ENCODE results near the gene LILRA5. TPM values are rescaled to one million over a fixed set of nuclear protein-coding genes. Genes with fewer than 3 reads are reported as not detected.

The LILRA5 gene
- total RNA-seq, 2 donors from 2014 or later: 9.6 to 12.2 TPM

- DNase-seq (ENCODE audit: low spot score): no peak
- no peak overlapping the region for H3K27ac ChIP-seq
- no peaks in the 10 kb centered on the region for H3K4me1 ChIP-seq (ENCODE audit: control insufficient read depth in 1 of 2, low read depth in 2 of 2)
- H3K36me3 ChIP-seq: no peaks in the 10 kb centered on the region
- H3K9me3 ChIP-seq: no peaks in the 10 kb centered on the region
- H3K27me3 ChIP-seq (replicated peaks; ENCODE audit: insufficient read depth): no peaks in the 10 kb centered on the region
- no peak overlapping the region for H3K4me3 ChIP-seq
- ATAC-seq (ENCODE audit: insufficient number of reproducible peaks, low FRiP score, low read depth): no peak
- no peak for TF ChIP-seq CTCF (IDR thresholded peaks at IDR 0.05)
Observed at GRCh38 chr19:54319049-54319448, 6.1 kb upstream of the LILRA5 start.

- H3K27me3 ChIP-seq (replicated peaks; ENCODE audit: insufficient read depth): no peaks in the 10 kb centered on the region
- no peaks in the 10 kb centered on the region for H3K9me3 ChIP-seq
Observed at GRCh38 chr19:54317965-54318240, 4.9 kb upstream of the LILRA5 start.

GRCh38 chr19:54317108-54317964, 4.4 kb upstream of the LILRA5 start:
- TF ChIP-seq CTCF (IDR thresholded peaks at IDR 0.05): no peak
- Histone ChIP-seq H3K27ac (no peak overlapping the region), H3K27me3 (replicated peaks; ENCODE audit: insufficient read depth) (no peaks in the 10 kb centered on the region), H3K4me1 (ENCODE audit: control insufficient read depth in 1 of 2, low read depth in 2 of 2) (no peaks in the 10 kb centered on the region), H3K9me3 (no peaks in the 10 kb centered on the region), H3K36me3 (no peaks in the 10 kb centered on the region), H3K4me3 (no peak overlapping the region)
- DNase-seq (ENCODE audit: low spot score) (no peak), ATAC-seq (ENCODE audit: insufficient number of reproducible peaks, low FRiP score, low read depth) (no peak)

More at GRCh38 chr19:54317965-54318240, 4.9 kb upstream of the LILRA5 start:
- Histone ChIP-seq H3K36me3 (no peaks in the 10 kb centered on the region), H3K27ac (no peak overlapping the region), H3K4me1 (ENCODE audit: control insufficient read depth in 1 of 2, low read depth in 2 of 2) (no peaks in the 10 kb centered on the region), H3K4me3 (no peak overlapping the region)
- DNase-seq (ENCODE audit: low spot score) (no peak), ATAC-seq (ENCODE audit: insufficient number of reproducible peaks, low FRiP score, low read depth) (no peak)
- no peak for TF ChIP-seq CTCF (IDR thresholded peaks at IDR 0.05)

- DNase-seq (ENCODE audit: low spot score) (no peak), ATAC-seq (ENCODE audit: insufficient number of reproducible peaks, low FRiP score, low read depth) (no peak)
- no peak overlapping the region for H3K4me3 ChIP-seq
- H3K4me1 ChIP-seq (ENCODE audit: control insufficient read depth in 1 of 2, low read depth in 2 of 2): no peaks in the 10 kb centered on the region
- H3K9me3 ChIP-seq: no peaks in the 10 kb centered on the region
- TF ChIP-seq CTCF (IDR thresholded peaks at IDR 0.05): no peak
- no peaks in the 10 kb centered on the region for H3K27me3 ChIP-seq (replicated peaks; ENCODE audit: insufficient read depth)
- H3K36me3 ChIP-seq: no peaks in the 10 kb centered on the region
- H3K27ac ChIP-seq: no peak overlapping the region
Observed at GRCh38 chr19:54316746-54317107, 3.8 kb upstream of the LILRA5 start.

GRCh38 chr19:54315956-54316355, 3.0 kb upstream of the LILRA5 start:
- ATAC-seq (ENCODE audit: insufficient number of reproducible peaks, low FRiP score, low read depth) (no peak), DNase-seq (ENCODE audit: low spot score) (no peak)
- H3K4me3 ChIP-seq: no peak overlapping the region
- H3K27ac ChIP-seq: no peak overlapping the region
- H3K4me1 ChIP-seq (ENCODE audit: control insufficient read depth in 1 of 2, low read depth in 2 of 2): no peaks in the 10 kb centered on the region
- no peaks in the 10 kb centered on the region for H3K9me3 ChIP-seq
- no peaks in the 10 kb centered on the region for H3K27me3 ChIP-seq (replicated peaks; ENCODE audit: insufficient read depth)
- no peaks in the 10 kb centered on the region for H3K36me3 ChIP-seq
- TF ChIP-seq CTCF (IDR thresholded peaks at IDR 0.05): no peak
